Jurkat, Clone E6-1 (cell line): ENCODE data around the gene PIK3CB.
A peak's percentile ranks its signal among the peaks of the same experiment; 100 is the strongest.
"Not testable (repeated sequence)": the region's sequence is repeated elsewhere in the genome, so short reads cannot be mapped to it uniquely, and the experiment has no call there.

Source experiments
- DNase-seq: peaks from one replicate; pipeline ENCODE4 v3.0.0-alpha.2; 2011; ENCODE audit warnings: low read depth, low spot score
- H3K4me3 ChIP-seq: 2 replicates; pipeline ENCODE4 v1.5.1; 2011; ENCODE audit warnings: mild to moderate bottlenecking, low read length, control low read depth, moderate library complexity

PIK3CB gene

GRCh38 chr3:138775254-138775595 is 59.5 kb downstream of the PIK3CB start:
- DNase-seq = no peak
- no peak overlapping the region for H3K4me3 ChIP-seq

DNA sequence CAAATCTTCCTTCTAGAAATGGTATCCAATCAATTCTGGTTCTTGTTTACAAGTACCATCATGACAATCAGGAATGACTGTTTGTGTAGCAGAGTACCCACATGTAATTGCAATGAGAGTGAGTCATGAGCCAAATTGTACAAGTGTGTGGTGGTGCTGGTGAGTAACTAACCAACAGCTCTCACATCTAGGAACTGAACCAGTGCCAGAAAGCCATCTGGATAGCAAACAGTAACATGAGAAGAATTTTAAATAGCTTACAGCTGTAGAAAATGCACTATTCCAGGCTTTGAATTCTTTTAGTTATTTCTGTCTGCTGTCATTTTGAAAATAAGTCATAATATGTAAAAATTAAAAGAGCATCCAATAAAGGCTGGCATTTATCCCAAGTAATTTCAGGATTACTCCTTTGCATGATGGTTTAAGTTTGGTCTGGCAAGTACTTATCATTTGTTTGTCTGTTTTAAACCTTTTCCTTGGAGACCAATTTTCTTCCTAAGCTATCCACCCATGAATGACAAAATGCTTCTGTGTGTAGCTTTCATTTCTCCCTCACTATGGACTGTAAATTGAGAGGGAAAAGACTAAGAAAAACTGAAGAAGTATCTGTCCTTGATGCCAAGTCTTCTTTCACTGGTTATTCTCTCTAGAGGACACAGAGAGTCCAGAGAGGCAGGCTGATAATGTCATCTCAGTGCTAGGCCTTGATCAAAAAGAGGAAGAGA is 60.0 kb downstream of the PIK3CB start:
- H3K4me3 ChIP-seq = no peak overlapping the region
- peak; percentile 35 for DNase-seq

GRCh38 chr3:138771585-138771984 is 63.1 kb downstream of the PIK3CB start:
- no peak for DNase-seq
- H3K4me3 ChIP-seq = no peak overlapping the region

DNA sequence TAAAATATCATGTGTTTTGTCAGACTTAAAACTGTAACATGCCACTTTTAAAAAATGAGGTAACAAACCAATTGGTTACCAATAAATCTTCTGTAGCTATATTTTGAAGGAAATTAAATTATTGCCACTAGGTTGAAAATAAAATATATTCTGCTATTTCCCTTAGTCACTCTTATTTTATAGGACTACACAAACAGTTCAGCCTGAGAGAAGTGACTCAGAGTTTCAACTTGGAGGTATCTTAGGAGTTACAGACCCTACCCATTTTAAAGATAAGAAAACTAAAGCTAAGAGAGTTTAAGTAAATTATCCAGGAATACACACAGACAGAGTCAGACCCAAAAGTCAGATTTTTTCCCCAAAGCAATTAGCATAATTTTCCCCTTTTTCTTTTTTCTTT is 65.1 kb downstream of the PIK3CB start:
- no peak overlapping the region for H3K4me3 ChIP-seq
- DNase-seq = no peak

GRCh38 chr3:138768946-138769345 is 65.8 kb downstream of the PIK3CB start:
- DNase-seq = no peak

GRCh38 chr3:138768125-138768524 is 66.6 kb downstream of the PIK3CB start:
- H3K4me3 ChIP-seq = no peak overlapping the region
- DNase-seq = no peak

More at GRCh38 chr3:138768946-138769345, 65.8 kb downstream of the PIK3CB start:
- no peak overlapping the region for H3K4me3 ChIP-seq

DNA sequence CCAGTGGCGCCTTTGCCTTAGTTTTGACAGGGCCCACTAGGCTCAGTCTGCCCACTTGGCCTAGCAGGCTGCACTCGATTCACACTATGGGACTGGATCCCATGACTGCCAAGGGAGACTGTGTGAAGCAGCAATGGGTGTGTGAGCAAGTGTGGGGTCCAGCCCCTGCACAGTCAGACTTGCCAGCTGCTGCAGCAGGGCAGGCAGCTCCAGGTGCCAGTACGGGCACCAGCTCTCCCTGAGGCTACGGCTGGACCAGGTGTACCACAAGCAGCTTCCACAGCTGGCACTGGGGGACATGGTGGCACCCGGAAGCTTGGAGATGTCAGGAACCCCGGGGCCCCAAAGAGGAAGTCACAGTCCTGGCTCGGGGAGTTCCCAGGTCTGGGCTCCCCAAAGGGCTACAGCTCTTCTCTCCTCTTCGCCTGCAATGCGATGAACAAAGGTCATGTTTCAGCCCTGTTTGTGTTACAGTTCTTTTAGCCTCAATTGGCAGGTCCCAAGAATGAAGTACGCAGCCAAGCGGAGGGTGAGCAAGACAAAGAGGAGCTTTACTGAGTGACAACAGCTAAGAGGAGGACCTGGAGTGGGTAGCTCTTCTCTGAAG is 67.1 kb downstream of the PIK3CB start:
- no peak for DNase-seq
- no peak overlapping the region for H3K4me3 ChIP-seq

DNA sequence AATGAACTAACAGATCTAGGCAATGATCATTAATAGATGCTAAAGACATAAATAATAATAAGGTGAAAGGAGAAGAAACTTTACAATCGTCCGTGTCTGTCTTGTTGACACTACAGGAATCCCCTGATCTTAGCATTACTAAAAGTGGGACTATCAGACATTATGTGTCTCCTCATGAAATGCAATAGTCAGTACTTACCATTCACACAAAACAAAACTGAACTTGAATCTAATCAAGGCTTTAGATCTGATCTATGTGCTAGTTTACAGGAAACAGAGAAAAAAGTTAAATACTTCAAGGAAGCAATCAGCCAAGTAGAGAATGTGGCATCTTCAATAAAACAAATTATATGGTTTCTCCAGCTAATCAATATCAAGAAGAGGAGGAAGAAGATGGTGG is 73.7 kb downstream of the PIK3CB start:
- DNase-seq = no peak
- H3K4me3 ChIP-seq = no peak overlapping the region

GRCh38 chr3:138748190-138748589 is 86.5 kb downstream of the PIK3CB start:
- no peak overlapping the region for H3K4me3 ChIP-seq
- no peak for DNase-seq

DNA sequence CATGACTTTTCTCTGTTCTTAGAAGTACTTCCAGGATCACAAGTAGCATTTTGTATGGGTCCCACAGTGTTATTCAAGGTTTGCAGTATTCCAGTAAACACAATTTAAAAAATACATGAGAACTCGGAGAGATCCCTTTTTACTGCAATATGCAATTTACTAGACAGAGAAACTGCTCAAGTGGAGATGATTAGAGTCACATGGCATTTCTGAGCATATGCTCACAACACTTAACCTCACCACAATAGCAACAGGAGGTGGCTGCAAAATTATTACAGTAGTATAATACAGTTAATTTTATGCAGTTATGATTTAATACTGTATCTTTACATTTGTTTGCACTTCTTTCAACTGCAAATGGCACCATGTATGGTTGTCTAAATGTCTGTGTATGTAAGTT is 87.5 kb downstream of the PIK3CB start:
- no peak for DNase-seq

DNA sequence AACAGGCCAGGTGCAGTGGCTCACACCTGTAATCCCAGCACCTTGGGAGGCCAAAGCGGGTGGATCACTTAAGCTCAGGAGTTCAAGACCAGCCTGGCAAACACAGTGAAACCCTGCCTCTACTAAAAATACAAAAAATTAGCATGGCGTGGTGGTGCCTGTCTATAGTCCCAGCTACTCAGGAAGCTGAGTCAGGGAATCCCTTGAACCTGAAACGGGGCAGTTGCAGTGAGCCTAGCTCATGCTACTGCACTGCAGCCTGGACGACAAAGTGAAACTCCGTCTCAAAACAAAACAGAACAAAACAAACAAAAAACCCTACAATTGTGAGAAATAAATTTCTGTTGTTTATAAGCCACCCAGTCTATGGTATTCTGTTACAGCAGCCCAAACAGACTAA is 94.7 kb downstream of the PIK3CB start:
- no peak for DNase-seq
- H3K4me3 ChIP-seq = no peak overlapping the region

More for the DNA sequence above, 87.5 kb downstream of the PIK3CB start:
- H3K4me3 ChIP-seq = no peak overlapping the region

DNA sequence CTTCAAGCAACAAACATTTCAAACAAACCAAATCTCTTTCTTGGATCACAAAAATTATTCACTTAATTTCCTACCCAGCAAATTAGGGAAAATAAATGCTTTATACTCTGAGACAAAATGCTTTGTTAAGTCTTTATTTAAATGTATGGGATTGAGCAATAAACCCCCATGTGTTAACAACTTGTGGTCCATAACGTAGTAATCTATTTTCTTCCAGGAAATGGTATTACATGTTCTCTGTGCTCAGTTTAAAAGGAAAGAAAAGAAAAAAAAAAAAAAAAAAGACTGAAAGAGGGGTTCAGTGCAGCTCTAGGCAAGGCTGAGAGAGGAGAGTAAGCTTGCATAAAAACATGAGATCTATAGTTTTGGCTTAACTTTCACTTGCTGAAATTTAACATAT is 102.3 kb downstream of the PIK3CB start:
- no peak for DNase-seq

DNA sequence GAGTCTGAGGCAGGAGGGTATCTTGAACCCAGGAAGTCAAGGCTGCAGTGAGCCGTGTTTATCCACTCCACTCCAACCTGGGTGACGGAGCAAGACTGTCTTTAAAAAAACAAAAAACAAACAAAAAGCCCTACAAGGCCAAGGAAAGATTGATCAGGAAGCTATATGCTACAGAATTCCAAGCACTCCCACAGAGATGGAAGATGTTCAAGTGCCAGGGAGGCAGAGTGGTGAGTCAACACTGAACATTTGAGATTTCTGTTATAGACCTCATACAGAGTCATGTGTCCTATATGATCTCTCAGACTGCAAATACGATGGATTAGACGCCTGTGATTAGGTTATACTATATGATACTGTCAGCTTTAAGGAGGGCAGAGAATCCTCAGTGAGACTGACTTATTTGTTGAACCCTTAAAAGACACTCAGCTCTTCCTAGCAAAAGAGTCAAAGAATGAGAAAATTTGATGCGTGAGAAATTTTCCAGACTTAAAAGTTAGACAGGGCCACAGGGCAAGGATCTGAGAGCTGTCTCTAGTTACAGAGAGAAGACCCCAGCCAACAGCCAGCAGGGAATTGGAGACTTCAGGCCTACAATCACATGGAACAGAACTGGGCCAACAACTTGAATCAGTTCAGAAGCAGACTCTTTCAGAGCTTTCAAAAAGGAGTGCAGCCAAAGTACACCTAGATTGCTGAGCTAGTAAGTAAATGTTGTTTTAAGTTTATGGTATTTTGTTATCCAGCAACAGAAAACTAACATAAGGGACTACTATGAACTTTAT is 107.6 kb downstream of the PIK3CB start:
- no peak for DNase-seq
- no peak overlapping the region for H3K4me3 ChIP-seq

More for the DNA sequence above, 102.3 kb downstream of the PIK3CB start:
- no peak overlapping the region for H3K4me3 ChIP-seq

- DNase-seq, H3K4me3 ChIP-seq: not testable (repeated sequence)
Measured at GRCh38 chr3:138726042-138726441, 108.7 kb downstream of the PIK3CB start.

- H3K4me3 ChIP-seq = no peak overlapping the region
- no peak for DNase-seq
Measured at GRCh38 chr3:138725116-138725515, 109.6 kb downstream of the PIK3CB start.

- no peak for DNase-seq
- H3K4me3 ChIP-seq = no peak overlapping the region
Measured at GRCh38 chr3:138724443-138724842, 110.3 kb downstream of the PIK3CB start.

- DNase-seq = no peak
- H3K4me3 ChIP-seq = no peak overlapping the region
Measured at GRCh38 chr3:138718849-138719248, 115.9 kb downstream of the PIK3CB start.

- H3K4me3 ChIP-seq = no peak overlapping the region
- no peak for DNase-seq
Measured at GRCh38 chr3:138717348-138717747, 117.4 kb downstream of the PIK3CB start.

DNA sequence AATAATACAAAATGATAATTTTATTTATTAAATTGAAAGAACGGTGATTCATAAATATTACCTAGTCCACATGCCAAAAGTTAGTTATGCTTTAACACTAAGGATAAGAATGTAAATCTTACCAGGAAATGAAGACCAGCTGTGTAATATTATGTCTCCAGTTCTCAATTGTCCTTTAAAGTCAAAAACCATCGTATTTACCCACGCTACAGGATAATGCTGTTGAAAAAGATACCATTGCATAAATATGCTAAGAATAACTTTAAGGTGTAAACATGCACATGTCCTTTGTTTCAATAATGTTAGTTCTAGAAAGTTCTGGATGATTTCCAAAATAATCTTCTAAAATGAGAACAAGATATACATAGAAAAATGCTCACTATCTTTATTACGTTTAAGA is 122.6 kb downstream of the PIK3CB start:
- no peak for DNase-seq
- no peak overlapping the region for H3K4me3 ChIP-seq

- H3K4me3 ChIP-seq = no peak overlapping the region
- no peak for DNase-seq
Measured at GRCh38 chr3:138705675-138706074, 129.1 kb downstream of the PIK3CB start.
